CD4-positive, alpha-beta T cell treated with Interleukin-2 at 100 ng/mL for 4 hours (primary cell): Measurements from ENCODE around the gene TMEM115.

ENCODE experiments used
- DNase-seq: peaks from one replicate; pipeline ENCODE4 v3.0.0-alpha.2; 2020; ENCODE audit warnings: low spot score

The TMEM115 gene

DNA sequence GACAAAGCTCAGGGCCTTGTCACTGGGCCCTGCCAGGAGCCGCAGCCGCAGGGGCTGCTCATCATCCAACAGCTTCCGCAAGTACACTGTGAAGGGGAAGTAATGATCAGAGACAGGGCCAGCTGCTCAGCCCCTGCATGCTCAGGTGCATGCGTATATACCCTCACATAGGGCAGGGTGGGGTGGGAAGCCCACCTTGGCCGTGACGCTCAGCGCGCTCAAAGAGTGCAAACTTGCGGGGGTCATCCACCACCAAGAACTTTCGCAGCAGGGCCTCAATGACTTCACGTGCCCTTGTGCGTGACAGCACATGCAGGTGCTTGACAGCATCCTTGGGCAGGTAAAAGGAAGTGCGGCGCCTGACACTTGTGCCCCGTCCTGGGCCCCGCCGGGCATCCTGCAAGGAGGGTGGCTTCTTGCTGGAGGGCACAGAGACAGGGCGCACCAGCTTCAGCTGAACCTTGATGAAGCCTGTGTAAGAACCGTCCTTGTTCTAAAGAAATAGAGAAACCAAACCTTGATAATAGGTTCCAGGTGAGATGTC, 27.9 kb downstream of the TMEM115 start:
- no peak for DNase-seq

GRCh38 chr3:50330330-50330729, 29.0 kb downstream of the TMEM115 start:
- DNase-seq: no peak

DNA sequence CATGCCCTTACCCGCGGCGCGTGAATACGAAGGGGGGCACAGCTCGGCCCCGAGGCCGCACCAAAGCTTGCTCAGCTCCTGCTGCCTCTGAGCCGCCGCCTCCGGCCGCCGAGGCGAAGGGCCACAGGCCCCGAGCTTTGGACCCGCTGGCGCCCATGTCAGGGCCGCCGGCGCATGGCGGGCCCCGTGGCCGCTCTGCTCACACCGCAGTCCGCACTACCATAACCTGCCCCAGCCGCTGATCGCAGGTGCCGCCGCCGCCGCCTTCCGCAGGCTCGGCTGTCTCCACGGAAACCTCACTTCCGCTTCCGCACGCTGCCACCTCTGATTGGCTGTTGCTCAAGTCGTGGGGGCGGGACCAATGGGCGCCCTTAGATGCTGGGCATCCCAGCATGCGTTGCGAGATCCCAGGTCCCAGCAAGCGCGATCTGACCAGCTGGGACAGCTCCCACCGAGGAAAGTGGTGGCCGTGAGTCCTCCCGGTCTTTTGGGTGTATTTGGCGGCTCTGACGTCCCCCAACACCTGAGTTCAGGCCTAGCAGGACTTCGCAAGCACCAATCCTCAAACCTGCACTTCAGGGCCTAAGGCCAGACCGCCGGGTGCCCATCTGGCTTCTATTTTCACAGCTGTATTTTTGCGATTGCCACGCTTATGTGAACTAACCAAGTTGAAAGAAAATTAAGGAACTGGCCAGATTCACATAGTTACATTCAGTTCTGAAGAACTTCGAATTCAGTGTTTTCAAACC, 31.2 kb downstream of the TMEM115 start, which contains the start of gene TUSC2:
Gene TUSC2, minus strand, starts transcription at position 281 of the 749 bp plus-strand sequence. Its CDS starts 124 bp downstream, at position 157.
- DNase-seq: peak; percentile 95

- no peak for DNase-seq
These were observed 32.2 kb downstream of the TMEM115 start for GRCh38 chr3:50327129-50327528.

GRCh38 chr3:50326182-50326541, 33.2 kb downstream of the TMEM115 start:
- no peak for DNase-seq

- no peak for DNase-seq
These were observed 33.7 kb downstream of the TMEM115 start for GRCh38 chr3:50325497-50326181.

DNA sequence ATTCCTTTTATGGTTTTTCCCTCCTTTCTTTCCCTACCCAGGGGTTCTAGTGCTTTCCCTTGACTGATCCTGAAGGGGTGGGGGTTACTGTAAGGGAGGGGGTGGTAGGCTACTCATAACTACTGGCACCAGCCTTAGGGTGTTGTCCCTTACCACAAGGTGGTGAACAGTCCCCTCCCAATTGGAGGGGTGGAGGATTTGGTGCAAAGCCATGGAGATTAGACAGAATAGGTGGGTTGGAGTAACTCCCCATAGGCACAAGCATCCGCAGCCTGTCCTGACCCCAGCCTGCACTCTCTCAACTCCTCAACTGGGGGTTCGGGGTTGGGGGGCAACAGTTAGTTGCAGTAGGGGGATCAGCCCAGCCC, 34.2 kb downstream of the TMEM115 start:
- DNase-seq: no peak

GRCh38 chr3:50324351-50325112, 34.8 kb downstream of the TMEM115 start:
- DNase-seq: peak; percentile 64

DNA sequence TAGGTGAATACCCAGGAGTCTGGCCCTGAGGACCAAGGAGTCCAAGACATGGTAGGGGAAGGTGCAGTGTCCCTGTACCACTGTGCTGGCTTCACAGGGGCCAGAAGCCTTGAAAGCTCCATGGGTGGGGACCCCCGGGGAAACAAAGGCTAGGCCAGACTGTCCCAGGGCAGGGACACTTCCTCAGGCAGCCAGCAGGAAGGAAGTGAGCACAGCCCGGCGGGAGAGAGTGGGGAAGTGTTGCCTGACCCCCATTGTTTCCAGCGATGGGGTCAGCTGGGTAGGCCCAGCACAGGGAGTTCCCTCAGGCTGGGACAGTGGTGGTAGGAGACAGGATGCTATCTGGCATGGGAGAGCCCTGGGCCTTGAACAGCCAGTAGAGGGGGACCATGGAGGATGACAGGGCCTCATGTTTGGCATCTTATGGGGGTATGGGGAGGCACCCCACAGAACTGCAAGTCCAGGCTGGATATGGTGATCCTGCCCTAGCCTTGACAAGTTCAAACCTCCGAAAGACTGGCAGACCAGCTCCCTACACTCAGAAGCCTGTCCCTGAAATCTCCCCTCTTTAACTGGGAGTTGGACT, 35.6 kb downstream of the TMEM115 start:
- no peak for DNase-seq

DNA sequence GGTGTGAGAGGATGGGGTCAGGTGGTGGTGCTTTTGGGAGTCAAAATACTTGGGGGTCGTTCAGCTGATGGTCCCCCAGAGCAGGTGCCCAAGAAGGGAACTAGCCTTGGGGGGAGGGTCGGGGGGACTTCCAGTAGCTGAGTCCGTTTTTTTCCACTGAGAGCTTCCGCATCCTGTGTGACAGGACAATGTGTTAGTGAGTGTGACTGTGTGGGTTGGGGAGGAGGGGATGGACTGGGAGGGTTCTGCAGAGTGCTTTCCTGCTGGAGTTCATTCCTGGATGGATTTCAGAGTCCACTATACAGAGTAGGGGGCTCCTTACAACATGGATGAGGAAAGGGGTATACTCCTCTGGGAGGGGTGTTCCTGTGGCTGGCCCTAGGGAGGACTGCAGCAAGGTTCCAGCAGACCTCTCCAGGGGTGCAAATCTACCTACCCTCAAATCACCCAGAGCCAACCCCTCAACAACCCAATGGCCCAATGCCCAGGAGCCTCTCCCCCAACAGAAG, 36.2 kb downstream of the TMEM115 start:
- DNase-seq: no peak

DNA sequence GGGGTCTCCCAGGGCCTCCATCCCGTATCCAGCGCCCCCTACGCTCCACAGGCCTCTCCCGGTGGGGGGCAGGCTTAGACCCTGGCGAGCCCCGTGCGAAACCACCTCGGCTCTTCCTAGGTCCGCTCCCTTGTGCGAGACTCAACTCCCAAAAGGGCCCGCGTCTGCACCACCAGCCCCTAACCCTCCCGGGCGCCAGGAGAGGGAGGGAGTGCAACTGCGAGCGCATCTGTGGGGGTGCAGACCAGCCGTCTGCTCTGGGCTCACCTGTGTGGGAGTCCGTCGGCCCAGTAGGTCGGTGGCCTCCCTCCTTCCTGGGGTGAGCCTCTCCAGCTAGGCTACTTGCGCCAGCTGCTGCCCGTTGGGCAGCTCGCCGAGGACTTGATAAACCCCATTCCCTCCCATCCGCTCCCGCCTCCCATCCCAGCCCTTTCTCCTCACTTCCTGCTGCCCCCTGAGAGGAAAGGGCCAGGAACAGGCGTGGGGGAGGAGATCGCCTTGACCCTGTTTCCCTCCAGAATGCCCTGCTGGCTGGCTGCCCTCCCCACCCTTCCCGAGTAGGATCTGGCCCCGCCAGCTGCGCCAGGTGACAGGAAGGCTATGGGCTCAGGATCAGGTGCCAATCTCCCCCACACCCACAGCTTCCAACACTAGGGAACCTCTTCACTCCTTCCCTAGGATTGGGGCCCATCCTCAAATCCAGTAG, 36.8 kb downstream of the TMEM115 start, which contains the start of gene HYAL2:
Gene HYAL2, minus strand, starts transcription at position 360 of the 706 bp plus-strand sequence. CDS start 2,256 bp downstream, outside the sequence.
- no peak for DNase-seq

DNA sequence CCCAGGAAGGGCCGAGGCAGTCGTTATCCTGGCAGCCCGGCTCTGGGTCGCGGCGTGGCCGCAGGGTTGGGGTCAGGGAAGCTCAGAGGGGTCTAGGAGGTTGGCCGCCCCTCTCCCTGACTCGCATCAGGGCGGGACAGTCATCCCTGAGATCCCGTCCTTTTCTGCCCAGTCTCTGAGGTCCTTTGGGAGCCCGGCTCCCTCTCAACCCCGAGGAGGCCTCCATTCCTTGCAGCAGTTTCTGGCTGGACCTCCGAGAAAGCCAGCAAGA, 37.3 kb downstream of the TMEM115 start:
- DNase-seq: no peak

DNA sequence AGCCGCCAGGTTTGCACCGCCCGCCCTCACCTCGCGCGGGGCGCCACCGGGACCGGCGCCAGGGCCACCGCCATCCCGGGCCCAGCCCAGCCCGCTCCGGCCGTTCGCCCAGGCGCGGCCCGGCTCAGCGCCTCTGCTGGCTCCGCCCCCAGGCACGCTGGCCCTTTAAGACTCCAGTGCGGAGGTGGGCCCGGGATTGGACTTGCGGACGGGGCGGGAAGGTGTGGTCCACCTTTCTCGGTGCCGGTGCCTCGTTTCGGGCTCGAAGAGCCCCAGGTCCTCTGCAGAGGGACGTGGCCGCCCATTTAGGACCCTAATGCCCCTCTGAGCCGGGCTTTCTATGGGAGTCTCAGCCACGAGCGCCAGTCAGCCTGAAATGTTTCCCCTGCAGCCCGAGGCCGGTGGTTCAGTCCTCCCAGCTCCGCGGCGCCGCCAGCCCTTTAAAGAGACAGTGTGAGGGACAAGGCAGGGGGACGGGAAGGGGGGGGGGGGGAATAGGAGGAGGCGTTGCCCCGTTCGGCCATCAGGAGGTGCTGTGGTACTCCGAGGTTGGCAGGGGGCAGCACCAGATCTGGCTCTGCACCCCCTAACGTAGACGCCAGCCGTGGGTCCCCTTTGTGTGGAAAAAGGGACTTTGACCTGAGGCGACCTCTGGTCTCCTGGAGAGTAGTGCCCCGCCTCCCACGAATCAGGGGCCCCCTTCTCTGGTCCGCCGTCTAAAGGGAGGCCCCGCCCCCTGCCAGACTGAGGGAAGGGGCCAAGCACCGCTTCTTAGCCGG, 37.8 kb downstream of the TMEM115 start:
- peak; percentile 81 for DNase-seq

DNA sequence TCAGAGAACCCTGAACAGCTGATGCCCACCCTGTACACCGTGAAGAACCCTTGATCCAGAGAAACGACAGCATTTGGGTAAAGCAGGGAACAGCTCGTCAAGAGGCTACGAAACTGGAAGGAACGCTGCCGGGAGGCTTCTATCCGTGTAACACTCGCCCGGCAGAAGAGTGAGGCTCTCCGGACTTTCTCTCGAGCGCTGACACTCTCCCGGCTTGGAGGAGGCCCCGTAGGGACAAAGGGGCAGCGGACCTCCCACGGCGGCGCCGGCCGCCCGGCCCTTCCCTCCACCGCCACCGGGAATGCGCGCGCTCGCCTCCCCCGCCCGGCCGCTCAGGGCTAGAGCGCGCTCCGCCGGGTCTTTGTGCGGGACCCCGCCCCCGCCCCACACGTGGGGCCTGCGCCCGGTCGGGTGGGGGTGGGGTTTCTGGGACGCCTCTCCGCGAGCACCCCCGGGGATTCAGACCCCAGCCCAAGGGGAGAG, 38.4 kb downstream of the TMEM115 start:
- DNase-seq: peak; percentile 56

DNA sequence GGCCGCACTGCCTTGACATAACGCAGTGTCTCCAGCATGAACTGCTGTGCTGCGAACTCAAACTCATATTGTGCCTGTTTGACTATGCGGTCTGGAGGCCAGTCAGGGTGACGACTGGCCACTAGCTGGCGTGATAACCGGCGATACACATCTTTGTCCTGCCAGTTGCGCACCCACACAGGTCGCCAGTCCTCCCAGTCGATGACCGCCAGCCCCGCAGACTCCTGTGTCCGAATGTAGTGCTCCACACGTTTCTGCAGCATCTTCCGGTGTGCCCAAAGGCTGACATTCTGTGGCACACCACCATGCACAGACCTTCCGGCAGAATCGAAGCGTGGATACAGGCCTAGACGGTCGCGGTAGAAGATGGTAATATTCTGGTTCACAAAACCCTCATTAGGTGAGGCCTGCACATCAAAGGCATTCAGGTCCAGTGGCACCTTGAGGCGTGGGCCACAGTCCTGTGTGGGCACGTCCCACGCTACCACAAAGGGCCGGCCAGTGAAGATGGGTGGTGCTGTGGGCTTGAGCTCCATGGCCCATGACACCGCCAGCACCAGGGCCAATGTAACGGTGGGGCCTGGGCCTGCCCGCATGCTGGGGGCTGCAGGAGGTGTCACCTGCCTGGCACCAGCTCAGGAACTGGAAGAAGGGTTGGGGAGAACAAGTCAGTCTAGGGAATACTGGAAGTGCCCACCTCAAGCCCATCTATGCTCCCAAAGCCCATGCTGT, 39.3 kb downstream of the TMEM115 start:
- no peak for DNase-seq

- DNase-seq: no peak
These were observed 40.0 kb downstream of the TMEM115 start for GRCh38 chr3:50319181-50319893.

DNA sequence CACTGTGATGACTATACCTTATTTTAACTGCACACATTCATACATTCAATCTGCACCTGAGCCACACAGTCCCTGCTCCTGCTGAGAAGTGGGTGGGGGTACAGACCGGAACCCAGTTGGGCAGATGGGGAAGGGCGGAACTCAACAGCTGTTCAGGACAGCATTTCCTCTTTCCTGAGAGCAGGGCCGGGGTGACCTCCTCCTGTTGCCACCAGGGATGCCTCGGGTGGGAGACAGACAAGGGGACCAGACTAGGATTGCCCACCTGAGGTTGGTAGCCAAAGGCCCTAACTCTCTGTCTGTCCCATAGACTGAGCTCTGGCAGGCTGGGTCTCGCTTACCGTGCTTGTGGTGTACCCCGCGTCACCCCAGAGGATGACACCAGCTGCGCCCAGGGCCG, 40.7 kb downstream of the TMEM115 start:
- no peak for DNase-seq

GRCh38 chr3:50318163-50318562, 41.2 kb downstream of the TMEM115 start:
- no peak for DNase-seq

DNA sequence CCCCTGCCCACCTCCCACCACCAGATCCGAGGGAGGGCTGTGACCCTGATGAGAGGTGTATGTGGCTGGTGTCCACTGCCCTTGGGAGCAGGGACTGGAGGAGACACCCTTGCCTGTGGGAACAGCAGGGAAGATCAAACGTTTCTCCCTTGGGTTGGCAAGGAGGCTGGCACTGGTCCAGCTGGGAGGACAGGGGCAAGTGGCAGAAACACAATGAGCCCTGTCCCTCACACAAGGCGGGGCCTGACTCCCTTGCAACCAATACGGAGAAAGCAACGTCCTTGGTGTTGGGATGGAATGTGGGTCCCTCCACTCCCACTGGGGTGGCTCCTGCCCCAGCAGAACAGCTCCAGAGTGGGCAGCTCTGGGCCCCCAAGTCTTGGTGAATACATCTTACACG, 42.0 kb downstream of the TMEM115 start:
- no peak for DNase-seq
